ENCODE data around the gene ARID3C.
A peak's percentile ranks its signal among the peaks of the same experiment; 100 is the strongest.

- TF ChIP-seq CTCF (IDR thresholded peaks at IDR 0.05), result peak in 1 of 4 experiments; percentile 18
- peak; percentile 68 to 78 for TF ChIP-seq POLR2A (IDR thresholded peaks at IDR 0.05)
- TF ChIP-seq POLR2AphosphoS5 (IDR thresholded peaks at IDR 0.05), result peak; percentile 76
- TF ChIP-seq EP300 (IDR thresholded peaks at IDR 0.05), result no peak
Measured at GRCh38 chr9:34611811-34612787, 16.8 kb downstream of the ARID3C start, which contains the start of gene RPP25L.

Data from gastroesophageal sphincter (tissue), 3 donors.